Kidney capillary endothelial cell (primary cell): Measurements from ENCODE around the gene MOSPD3.
"Not testable (repeated sequence)": the region's sequence is repeated elsewhere in the genome, so short reads cannot be mapped to it uniquely, and the experiment has no call there.

Source experiments
- DNase-seq: peaks from one replicate; pipeline ENCODE4 v3.0.0-alpha.2; 2018; ENCODE audit warnings: low spot score

The MOSPD3 gene, protein sequence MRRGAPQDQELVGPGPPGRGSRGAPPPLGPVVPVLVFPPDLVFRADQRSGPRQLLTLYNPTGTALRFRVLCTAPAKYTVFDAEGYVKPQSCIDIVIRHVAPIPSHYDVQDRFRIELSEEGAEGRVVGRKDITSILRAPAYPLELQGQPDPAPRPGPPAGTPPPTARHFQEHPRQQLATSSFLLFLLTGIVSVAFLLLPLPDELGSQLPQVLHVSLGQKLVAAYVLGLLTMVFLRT

DNA sequence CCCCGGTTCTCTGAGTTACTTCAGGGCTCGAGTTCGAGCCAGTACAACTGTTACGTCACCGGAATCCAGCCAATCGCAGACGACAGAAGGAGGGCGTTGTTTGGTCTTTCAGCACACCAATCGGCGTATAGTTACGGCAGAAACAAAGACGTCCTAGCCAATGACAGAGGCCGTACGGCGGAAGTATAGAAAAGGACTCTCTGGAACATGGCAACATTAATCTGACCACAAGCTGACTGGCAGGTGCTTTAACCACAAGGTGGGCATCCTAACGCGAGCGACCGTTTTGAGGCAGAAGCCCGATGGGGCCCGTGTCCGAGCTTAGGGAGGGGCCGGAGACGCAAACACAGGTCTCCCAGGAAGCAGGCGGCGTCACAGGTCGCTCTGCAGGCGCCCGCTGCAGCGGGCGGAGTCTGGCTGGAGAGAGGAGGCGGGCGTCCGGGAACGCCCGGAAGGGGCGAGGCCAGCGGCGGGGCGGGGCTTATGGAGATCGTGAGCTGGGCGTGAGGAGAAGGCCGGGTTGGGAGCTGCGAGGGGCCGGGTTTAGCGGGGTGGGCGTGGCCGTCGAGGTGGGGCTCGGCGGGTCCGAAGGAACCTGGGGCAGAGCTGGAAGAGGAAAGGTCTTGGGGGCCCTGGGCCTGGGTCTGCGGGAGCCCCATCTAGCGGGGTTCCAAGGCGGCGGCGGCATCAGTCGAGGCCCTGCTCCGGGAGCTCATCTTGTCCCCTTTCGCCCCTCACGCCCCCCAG, at the start of gene MOSPD3:
TSS of gene MOSPD3 (plus strand) at position 558 of the 747 bp plus-strand sequence. CDS start 252 bp downstream, outside the sequence.
- DNase-seq, result peak; percentile 99

DNA sequence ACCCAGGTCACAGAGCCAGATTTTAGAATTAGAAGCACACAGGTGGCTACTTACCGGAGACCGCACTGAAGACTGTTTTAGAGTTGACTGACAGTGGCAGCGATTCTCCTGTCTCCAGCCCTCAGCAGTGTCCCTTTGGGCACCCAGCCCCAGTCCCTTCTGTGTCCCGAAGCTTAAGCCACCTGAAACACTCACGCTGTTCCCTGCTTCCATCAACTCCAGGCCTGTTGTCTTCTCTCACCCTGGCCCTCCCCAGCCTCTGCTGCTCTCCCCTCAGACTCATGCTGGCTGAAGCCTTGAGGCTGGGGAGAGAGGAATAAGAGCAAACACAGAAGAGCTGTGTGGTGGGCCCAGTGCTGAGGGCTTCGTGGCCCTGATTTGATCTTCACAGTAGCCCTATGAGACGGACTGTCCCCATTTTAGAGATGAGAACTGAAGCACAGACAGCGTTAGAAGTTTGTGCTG, 49.2 kb upstream of the MOSPD3 start:
- no peak for DNase-seq

DNA sequence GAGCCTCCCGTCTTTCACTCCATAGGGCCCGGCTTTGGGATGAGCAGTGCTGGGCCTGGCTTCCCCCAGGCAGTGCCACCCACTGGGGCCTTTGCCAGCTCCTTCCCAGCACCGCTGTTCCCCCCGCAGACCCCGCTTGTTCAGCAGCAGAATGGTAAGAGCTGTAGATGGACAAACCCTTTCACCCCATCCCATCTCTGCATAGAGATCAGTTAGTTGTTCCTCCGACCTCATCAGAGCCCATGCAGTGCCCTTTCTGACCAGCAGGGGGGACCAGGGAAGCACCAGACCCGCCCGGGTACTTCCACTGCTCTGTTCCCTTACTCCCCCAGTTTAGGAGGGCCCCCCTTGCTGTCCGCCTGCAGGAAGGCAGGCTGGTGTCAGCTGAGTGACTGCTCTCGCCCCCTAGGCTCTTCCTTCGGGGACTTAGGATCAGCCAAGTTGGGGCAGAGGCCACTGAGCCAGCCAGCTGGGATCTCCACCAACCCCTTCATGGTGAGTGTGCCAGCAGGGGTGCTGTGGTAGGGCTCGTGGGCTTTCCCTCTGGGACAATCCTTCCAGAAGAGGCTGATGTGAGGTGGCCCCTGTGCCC, 48.4 kb upstream of the MOSPD3 start:
- DNase-seq, result no peak

DNA sequence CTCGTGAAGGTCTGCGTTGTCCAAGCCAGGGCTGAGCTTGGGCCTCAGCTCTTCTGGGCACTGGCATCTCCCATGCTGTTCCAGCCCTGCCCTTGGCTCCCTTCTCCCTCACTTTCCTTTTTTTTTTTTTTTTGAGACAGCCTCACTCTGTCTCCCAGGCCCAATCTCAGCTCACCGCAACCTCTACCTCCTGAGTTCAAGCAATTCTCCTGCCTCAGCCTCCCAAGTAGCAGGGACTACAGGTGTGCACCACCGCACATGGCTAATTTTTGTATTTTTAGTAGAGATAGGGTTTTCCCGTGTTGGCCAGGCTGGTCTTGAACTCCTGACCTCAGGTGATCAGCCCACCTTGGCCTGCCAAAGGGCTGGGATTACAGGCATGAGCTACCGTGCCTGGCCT, 47.9 kb upstream of the MOSPD3 start:
- not testable (repeated sequence) for DNase-seq

DNA sequence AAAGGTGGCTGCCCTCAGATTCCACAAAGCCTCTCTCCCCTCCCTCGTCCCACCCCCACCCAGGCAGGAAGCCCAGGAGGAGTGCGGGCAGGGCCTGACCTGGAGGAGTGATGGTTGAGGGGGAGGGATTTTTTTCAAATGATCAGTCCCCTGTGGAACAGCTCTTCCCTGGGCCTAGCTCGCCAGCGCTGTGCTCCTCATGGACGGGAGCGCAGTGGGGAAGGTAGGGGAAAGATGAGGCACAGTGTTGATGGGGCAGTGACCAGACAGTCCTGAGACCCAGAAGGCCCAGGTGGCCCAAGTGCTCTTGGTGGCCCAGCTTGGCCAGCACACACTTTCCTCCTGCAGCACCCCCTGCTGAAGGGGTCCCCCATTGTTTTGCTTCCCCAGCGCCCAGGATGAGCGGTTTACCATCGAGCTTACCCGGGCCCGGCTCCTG, 47.2 kb upstream of the MOSPD3 start:
- no peak for DNase-seq

DNA sequence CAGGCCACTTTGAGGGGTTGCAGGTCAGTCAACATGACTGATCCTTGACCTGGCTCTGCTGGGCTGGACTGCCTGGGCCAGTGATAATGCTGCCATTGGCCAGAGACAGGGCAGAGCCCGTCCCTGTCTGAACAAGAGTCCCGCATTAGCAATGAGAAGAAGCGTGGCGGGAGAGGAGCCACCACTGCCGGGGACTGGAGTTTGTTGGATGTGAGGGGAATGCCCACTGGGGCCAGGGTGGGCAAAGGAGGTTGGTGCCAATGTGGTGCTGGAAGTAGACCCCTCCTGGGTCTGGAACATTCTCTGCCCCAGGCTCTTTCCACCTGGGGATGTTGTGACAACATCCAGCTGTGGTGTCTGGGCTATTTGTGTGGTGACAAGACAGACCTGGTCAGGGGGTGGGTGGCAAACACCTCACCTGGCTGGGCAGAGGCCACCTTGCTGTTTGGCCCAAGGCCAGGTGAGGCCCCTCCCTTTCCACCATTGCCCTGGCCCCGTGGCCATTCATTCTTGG, 46.3 kb upstream of the MOSPD3 start:
- DNase-seq, result no peak

DNA sequence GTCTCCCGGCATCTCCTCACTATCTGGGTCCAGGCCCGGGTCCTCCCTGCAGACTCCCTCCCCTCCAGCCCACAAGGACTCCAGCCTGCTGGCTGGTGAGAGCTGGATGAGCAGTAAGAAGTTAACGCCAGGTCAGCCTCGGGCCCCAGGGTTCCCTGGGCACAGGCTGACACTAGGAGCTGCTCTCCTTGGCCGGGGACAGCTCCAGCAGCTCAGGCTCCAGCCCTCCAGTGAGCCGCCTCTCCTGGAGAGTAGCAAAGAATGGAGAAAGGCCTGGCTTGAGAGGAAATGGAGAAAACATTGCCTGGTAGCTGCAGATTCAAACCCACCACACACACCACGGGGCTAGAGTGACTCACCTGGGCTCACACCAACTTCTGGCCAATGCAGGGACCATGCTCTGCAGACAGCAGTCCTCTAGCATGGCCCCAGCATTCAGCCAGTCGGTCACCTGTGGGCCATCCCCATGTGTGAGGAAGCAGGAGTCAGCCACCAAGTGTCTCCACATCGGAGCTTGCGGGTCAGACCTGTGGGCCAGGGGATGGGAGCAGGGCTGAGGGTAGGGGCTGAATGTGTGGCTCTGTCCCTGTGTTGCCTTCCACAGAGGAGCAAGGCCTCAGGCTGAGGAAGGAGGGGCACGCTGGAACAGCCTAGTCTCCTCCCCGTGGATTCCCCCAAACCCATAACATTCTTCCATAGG, 45.2 kb upstream of the MOSPD3 start:
- no peak for DNase-seq

DNA sequence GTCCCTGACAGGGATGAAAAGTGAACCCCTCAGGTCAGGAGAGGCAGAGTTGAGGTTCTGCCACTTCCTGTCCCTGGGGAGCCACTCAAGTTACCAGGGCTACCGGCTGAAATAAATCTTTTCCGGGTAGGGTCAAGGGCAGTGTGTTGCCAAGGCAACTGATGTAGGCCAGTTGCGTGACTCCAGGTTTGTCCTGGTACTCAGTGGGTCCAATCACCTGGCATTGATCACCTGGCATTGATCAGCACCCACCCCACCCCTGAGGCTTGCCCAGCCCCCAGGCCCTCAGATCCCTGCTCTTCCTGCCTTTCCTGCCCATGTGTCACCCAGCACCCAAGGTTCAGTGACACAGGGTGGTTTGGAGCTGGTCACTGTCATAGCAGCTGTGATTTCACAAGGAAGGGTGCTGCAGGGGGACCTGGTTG, 44.6 kb upstream of the MOSPD3 start:
- no peak for DNase-seq

DNA sequence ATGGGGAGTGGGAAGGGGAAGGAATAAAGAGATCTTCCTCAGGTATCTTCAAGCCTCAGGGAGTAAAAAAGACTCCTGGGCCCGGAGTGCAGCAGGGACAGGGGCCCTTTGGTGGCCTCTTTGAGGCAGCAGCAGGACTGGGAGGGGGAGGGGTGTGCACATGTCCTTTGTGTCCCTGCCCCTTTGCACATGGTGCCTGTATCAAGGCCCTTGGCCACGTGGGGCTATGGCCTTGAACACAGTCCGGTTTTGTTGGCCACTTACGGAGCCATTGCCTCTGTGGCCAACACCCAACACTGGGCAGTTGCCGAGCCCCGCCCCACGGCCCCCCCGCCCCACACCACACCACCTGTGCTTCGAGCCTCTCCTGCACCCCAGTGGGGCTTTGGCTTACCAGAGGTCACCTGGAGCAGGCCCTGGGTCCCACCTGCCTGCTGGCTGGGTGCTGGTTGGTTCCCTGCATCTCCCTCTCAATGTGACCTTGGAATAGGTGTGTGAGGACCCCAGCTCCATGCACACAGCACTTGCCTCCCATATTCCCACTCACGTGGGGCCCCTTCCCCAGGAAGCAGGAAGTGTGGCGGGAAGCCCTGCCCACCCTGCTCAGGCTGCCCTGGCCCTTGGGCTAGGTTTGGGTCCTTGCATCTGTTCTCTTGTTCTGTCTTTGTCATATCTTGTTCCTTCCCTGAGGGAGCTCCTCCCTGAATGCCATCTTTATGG, 44.0 kb upstream of the MOSPD3 start:
- no peak for DNase-seq

DNA sequence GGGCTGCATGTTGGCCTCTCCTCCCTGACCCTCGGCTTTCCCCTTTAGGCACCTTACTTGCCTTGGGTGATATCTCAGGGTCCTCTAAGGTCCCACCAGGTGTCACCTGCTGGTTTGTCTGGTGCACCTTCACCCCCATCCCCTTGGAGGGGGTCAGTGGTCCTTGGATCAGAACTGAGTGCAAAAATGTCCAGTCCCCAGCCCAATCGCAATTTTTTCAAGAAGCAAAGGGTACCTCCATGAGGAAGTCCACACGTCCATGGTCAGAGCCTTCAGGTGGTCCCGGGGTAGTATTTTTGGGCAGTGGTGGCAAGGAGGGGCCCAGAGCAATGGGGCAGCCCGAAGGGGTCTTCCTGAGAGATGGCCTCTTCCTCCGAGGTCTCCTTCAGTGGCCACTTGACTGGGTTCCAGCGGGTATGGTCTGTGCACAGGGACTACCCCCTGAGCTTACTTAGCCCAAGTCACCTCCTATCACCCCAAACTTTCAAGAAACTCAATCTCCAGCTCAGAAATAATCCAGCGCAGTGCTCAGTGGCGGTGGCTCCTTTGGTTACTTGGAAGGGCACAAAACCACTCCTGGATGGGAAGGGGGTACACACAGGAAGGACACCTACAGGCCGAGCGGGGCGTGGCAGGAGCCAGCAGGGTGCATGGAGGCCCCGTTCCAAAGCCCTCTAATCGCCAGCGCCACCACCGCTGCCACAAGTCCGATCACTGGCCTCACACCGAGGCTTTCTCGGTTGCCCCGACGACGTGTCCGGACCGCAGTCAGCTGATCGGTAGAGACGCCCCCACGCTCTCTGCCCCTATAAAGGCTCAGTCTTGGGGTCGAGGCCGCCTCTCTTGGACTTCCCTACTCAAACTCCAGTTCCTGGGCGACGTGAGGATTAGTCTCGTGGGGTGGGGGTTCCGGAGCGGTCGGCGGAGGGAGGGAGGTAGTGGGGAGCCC, 43.2 kb upstream of the MOSPD3 start:
- no peak for DNase-seq

DNA sequence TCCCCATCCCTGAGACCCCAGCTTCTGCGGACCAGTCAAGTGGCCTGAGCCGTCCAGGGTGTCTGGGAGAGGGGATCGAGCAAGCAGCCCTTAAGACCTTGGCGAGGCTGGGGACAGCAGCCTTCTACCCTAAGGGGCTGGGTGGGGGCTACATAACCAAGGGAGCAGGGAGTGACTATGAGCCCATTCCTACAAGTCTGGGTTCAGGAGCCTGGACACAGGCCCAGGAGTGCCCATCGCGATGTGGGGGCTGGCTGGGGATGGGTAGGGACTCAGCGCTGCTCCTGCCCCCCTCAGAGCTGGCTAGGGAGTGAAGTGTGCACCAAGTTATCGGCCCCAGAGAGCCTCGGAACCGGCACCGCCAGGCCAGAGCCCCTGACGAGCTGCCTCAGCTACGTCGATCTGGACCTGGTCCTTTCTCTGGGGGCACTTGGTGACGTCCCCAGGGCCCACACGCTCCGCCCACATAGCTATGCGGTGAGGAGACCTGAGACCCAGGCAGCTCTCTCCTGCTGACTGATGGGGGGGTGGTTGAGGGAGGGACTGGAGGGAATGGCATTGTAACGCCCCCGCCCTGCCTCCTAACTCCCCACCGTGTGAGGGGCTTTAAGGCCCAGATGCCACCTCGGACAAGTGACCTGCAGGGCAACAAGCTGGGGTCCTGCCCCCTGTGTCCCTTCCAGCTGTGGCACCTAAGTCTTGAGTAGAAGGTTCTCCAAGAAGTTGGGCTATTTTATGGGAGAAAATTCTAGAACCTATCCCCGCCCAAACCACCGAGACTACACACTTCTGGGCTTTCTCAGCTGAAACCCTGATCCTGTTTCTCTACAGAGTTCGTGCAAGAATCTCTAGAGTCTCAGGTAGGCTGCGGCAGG, 41.1 kb upstream of the MOSPD3 start:
- no peak for DNase-seq

DNA sequence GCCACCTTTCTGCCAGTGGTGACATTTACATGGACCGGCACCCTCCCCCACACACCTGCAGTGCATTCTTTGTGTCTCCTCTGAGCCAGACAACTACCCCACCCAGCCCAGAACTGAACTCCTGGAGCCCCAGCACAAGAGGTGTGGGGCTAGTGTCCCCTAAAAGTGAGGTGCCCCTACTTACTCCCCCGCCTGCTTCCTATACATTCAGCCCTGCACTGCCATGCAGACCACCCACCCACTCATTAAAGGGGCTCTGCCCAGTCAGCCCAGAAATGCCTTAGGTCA, 40.6 kb upstream of the MOSPD3 start:
- DNase-seq, result no peak

DNA sequence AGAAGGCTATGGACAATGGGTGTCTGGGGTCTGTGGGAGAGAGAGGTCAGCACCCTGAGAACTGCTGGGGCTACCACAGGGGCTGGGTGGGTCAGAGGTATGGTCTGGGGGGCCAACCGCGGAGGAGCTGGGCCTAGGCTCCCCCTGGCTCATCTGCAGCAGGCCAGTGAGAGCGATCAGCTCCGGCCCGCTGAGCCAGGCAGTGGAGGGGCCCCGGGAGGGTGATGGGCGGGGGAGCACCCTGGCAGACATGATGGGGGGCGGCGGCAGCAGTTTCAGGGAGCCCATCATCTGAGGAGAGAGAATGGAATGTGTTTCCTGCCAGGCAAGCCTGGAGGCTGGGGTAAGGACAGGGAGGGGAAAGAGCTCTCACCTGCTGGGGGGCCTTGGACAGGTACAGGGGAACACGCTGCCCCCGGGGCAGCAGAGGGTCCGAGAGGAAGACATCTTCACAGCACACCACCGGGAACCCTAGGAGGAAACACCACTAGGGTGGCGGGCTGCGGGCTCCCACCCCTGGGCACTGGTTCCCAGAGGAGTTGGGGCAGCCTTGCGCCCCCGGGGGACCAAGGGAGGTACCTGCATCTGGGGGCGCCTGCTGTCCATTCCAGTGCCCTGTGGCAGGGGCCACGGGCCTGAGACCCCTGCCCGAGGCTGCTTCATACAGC, 39.9 kb upstream of the MOSPD3 start:
- DNase-seq, result no peak

DNA sequence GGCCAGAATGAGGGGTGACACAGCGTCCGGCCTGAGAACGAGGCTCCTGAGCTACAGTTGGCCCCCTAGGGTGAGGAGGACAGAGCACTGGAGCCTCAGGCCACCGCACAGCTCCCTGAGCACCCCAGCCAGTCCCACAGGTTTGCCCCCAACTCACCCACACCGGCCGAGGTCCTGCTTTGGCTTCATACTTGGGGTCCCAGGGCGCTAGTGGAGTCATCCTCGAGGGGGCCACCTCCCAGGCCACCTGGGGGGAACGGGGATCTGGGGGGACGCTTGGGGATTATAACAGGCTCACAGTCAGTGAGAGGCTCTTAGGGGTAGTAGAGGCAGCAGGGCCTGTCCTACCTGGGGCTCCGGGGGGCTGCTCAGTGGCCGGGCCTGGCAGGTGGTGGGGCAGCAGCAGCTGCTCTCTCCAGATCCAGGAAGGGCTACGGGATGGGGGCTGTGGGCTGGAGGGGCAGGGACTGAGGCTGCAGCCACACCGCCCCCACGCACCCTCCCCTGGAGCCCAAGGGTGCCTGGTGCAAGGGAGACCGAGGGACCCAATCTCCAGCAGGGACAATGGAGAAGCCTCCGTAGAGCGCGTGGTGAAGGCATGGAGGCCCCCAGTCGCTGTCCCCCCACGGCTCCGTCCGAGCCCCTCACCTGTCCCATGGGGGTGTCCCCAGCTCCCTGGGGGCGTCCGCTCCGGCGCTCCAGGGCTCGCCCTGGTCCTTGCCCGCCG, 39.2 kb upstream of the MOSPD3 start:
- no peak for DNase-seq

DNA sequence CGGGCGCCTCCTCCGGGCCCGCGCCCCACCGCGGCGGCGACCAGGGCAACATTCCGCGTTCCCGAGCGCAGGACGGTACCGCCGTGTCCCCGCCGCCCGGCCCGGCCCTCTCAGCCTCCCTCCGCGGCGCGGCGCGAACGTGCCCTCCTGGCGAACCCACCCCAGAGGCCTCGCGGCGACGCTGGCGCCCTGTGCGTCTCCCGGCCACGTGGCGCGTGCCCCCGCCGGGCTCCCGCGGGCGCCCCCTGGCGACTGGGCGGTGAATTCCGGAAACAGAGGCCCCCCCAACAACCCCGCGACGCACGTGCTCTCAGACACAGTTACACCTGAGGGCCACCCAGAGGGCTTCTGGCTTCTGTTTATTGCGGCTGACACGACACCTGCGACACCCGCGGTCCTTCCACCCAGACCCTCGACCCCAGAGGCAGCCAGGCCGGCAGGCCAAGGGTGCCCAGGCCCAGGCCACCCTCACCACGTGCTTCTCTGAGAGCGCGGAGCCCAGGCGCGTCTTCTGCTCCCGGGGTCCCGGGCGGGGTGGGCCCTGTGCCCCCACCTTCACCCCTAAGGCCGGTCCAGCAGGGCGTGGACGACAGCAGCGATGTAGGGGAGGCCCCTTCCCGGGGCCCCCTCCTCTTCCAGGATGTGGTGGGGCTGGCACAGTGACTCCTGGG, 38.5 kb upstream of the MOSPD3 start, which contains the start of gene SAP25:
TSS of gene SAP25 (minus strand) at position 210 of the 671 bp plus-strand sequence. CDS start at position 52, 158 bp downstream.
- no peak for DNase-seq

DNA sequence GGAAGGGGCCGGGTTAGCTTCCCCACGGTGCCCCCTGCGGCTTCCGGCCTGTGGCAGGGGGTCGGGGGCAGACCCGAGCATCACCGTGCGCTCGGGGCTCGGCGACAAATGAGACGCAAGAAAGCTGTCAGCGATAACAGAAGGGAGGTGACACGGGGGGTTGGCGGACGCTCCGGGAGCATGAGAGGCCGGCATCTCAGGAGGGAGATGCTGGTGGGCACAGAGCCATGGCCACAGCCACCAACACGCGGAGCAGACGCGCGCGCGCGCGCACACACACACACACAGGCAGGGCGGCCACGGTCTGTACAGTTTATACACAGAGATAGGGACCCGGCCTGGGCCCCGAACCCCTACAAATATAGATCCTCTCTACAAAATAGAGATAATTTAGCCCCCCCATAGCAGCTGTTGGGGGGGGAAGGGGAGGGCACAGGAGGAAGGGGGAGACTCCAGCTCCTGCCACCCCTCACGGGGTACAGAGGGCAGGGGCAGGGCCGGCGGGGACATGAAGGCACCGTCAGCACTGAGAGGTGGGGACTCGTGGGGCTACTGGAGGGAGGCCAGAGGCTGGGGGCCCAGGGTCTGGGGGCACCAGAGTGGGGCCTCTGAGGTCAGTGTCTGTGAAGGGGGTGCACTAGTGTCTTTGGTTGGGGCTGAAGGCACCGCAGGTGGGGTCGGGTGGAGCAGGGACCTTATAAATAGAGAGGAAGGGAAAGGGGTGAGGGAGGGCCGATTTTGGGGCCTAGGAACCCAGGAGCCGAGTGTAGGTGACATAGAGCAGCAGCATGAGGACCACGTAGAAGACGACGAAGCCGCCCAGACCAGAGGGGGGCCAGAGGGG, 37.8 kb upstream of the MOSPD3 start:
- DNase-seq, result no peak

DNA sequence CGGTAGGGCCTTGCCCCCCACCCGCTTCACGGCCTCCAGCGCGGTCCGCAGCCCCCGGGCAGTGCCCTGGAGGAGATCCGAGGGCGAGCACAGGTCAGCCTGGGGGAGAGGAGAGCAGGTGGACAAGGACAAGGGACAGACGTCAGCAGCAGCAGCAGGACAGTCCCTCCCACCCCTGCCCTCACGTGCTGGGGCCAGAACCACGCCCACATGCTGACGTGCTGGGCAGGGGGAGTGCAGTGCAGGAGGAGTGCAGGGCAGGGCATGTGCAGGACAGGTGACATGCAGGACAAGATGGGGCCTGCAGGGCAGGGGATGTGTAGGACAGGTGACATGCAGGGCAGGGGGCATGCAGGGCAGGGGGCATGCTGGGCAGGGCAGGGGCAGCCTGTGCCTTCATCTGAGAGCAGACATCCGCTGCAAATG, 37.1 kb upstream of the MOSPD3 start:
- DNase-seq, result no peak
